AG04449 (cell line): ENCODE data around the gene FRG2C.
"Not testable (repeated sequence)": the region's sequence is repeated elsewhere in the genome, so short reads cannot be mapped to it uniquely, and the experiment has no call there.

Source experiments
- CTCF ChIA-PET: fragments of 350-600 bp; formaldehyde crosslinking; extraction: SDS; loops from one replicate; lab custom pipeline; 2021; ENCODE audit warnings: antibody characterized with exemption; lab: Yijun Ruan, JAX
- POLR2A ChIA-PET: fragments of 400-600, 350-600 bp; formaldehyde crosslinking; extraction: SDS; loops from one replicate; lab custom pipeline; 2020; ENCODE audit warnings: antibody characterized with exemption, inconsistent platforms; lab: Yijun Ruan, JAX
- DNase-seq: peaks from one replicate; pipeline ENCODE4 v3.0.0-alpha.2; 2010; ENCODE audit warnings: low read depth, low spot score
- H3K4me3 ChIP-seq: 2 replicates; pipeline ENCODE4 v1.5.1; 2011; ENCODE audit warnings: low read depth, mild to moderate bottlenecking, control low read depth, low read length
- CTCF ChIP-seq: IDR thresholded peaks from one replicate; pipeline ENCODE4 v1.5.1; 2011; ENCODE audit warnings: mild to moderate bottlenecking, moderate library complexity, low read length, control low read depth, inconsistent platforms; ENCODE audit not compliant: insufficient read depth; ENCODE audit errors: missing control alignments

The FRG2C gene

GRCh38 chr3:75672140-75672775, 8.1 kb downstream of the FRG2C start:
- peak overlapping the region; percentile 64 for H3K4me3 ChIP-seq
- CTCF ChIA-PET: not testable (repeated sequence)
- POLR2A ChIA-PET: interaction anchor here (0.6 kb wide), 1 partner anchor 484 kb away, joined by 3 read pairs; no protein-coding TSS in a partner anchor
- peak; percentile 48 for TF ChIP-seq CTCF
- peak; percentile 42 for DNase-seq

- CTCF ChIA-PET, H3K4me3 ChIP-seq, POLR2A ChIA-PET: not testable (repeated sequence)
Observed at GRCh38 chr3:75683965-75684364, 19.8 kb downstream of the FRG2C start.

GRCh38 chr3:75687323-75687722, 23.2 kb downstream of the FRG2C start:
- ChIA-PET CTCF (no interaction called here), POLR2A (no interaction called here)
- H3K4me3 ChIP-seq: no peak overlapping the region
- no peak for DNase-seq
- TF ChIP-seq CTCF: no peak

More at GRCh38 chr3:75683965-75684364, 19.8 kb downstream of the FRG2C start:
- DNase-seq: not testable (repeated sequence)

- POLR2A ChIA-PET: no interaction called here
- no peak for DNase-seq
- CTCF ChIA-PET: no interaction called here
- no peak overlapping the region for H3K4me3 ChIP-seq
- no peak for TF ChIP-seq CTCF
Observed at GRCh38 chr3:75692061-75692460, 27.9 kb downstream of the FRG2C start.
